ENCODE measurements around the gene VTCN1.

VTCN1 gene

DNA sequence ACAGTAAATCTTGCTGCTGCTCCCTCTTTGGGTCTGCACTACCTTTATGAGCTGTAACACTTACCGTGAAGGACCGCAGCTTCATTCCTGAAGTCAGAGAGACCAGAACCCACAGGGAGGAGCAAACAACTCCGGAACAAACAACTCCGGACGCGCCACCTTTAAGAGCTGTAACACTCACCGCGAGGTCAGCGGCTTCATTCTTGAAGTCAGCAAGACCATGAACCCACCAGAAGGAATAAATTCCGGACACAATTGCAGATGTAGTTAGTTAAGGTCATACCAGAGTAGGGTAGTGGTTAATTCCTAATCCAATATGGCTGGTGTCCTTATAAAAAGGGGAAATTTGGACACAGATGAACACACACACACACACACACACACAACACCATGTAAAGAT lies 37.7 kb downstream of the VTCN1 start:
- H2BK12ac ChIP-seq (ENCODE audit: low read length), result no peak overlapping the region
- H3K9me3 ChIP-seq (ENCODE audit: insufficient read depth, low read depth, low read length), result no peaks in the 10 kb centered on the region
- no peak for DNase-seq
- peaks cover 3 to 13% of the 10 kb centered on the region in 2 experiments for H3K4me1 ChIP-seq (ENCODE audit: control insufficient read depth in 1 of 2, insufficient read depth in 2 of 2, low read length in 2 of 2)
- no peaks in the 10 kb centered on the region for H3K27me3 ChIP-seq (ENCODE audit: insufficient read depth, low read length)
- H4K8ac ChIP-seq (ENCODE audit: low read depth, low read length), result no peak overlapping the region
- H3K27ac ChIP-seq (ENCODE audit: low read depth, low read length), result no peak overlapping the region
- no peak overlapping the region for H3K14ac ChIP-seq (ENCODE audit: low read length)
- H3K4me2 ChIP-seq (ENCODE audit: low read length), result no peak overlapping the region
- no CpG with 5 or more reads among the region's 10 CpGs for WGBS (ENCODE audit: extremely low coverage, insufficient coverage, insufficient read length)
- no peak overlapping the region for H3K9ac ChIP-seq (ENCODE audit: low read length)
- no peak overlapping the region for H2BK120ac ChIP-seq (ENCODE audit: insufficient read depth, low read length, poor library complexity)
- no peak overlapping the region for H2AK5ac ChIP-seq (ENCODE audit: low read length)
- no peak overlapping the region for H2AFZ ChIP-seq (ENCODE audit: insufficient read depth, low read length, poor library complexity)
- H3K4me3 ChIP-seq (ENCODE audit: low read depth, low read length), result no peak overlapping the region
- H3K23ac ChIP-seq (ENCODE audit: low read length), result no peak overlapping the region
- H3K79me2 ChIP-seq (ENCODE audit: control insufficient read depth, insufficient read depth, low read length, poor library complexity), result peaks cover 1% of the 10 kb centered on the region
- peaks cover 11 to 16% of the 10 kb centered on the region in 2 experiments for H3K36me3 ChIP-seq (ENCODE audit: control insufficient read depth in 1 of 2, insufficient read depth in 2 of 2, low read length in 2 of 2)
- no peak overlapping the region for H3K18ac ChIP-seq (ENCODE audit: low read length)
- H3K4ac ChIP-seq (ENCODE audit: low read depth, low read length), result no peak overlapping the region
- no peak overlapping the region for H4K12ac ChIP-seq (ENCODE audit: low read depth, low read length)
- no peak overlapping the region for H2BK5ac ChIP-seq (ENCODE audit: low read depth, low read length, poor library complexity)
- no peak overlapping the region for H4K91ac ChIP-seq (ENCODE audit: low read depth, low read length)
- H3K79me1 ChIP-seq (ENCODE audit: low read length), result peaks cover 9% of the 10 kb centered on the region

- Histone ChIP-seq H3K79me1 (ENCODE audit: low read length) (peaks cover 9% of the 10 kb centered on the region), H3K9ac (ENCODE audit: low read length) (no peak overlapping the region), H4K12ac (ENCODE audit: low read depth, low read length) (no peak overlapping the region), H3K27me3 (ENCODE audit: insufficient read depth, low read length) (no peaks in the 10 kb centered on the region), H3K18ac (ENCODE audit: low read length) (no peak overlapping the region), H2BK120ac (ENCODE audit: insufficient read depth, low read length, poor library complexity) (no peak overlapping the region), H3K36me3 (ENCODE audit: control insufficient read depth in 1 of 2, insufficient read depth in 2 of 2, low read length in 2 of 2) (peaks cover 11 to 18% of the 10 kb centered on the region in 2 experiments), H3K23ac (ENCODE audit: low read length) (no peak overlapping the region), H3K4me2 (ENCODE audit: low read length) (no peak overlapping the region), H4K91ac (ENCODE audit: low read depth, low read length) (peak overlapping the region; percentile 53), H3K79me2 (ENCODE audit: control insufficient read depth, insufficient read depth, low read length, poor library complexity) (no peaks in the 10 kb centered on the region), H3K9me3 (ENCODE audit: insufficient read depth, low read depth, low read length) (no peaks in the 10 kb centered on the region), H3K4me1 (ENCODE audit: control insufficient read depth in 1 of 2, insufficient read depth in 2 of 2, low read length in 2 of 2) (peaks cover 3 to 8% of the 10 kb centered on the region in 2 experiments), H4K8ac (ENCODE audit: low read depth, low read length) (peak overlapping the region; percentile 30), H3K4me3 (ENCODE audit: low read depth, low read length) (no peak overlapping the region), H3K27ac (ENCODE audit: low read depth, low read length) (no peak overlapping the region), H3K14ac (ENCODE audit: low read length) (no peak overlapping the region), H2BK12ac (ENCODE audit: low read length) (peak overlapping the region; percentile 77), H2BK5ac (ENCODE audit: low read depth, low read length, poor library complexity) (peak overlapping the region; percentile 12), H3K4ac (ENCODE audit: low read depth, low read length) (no peak overlapping the region), H2AFZ (ENCODE audit: insufficient read depth, low read length, poor library complexity) (no peak overlapping the region), H2AK5ac (ENCODE audit: low read length) (peak overlapping the region; percentile 88)
- no CpG with 5 or more reads among the region's 18 CpGs for WGBS (ENCODE audit: extremely low coverage, insufficient coverage, insufficient read length)
- DNase-seq, result no peak
Observed at GRCh38 chr1:117171900-117172511, 38.7 kb downstream of the VTCN1 start.

GRCh38 chr1:117169871-117170596 lies 40.7 kb downstream of the VTCN1 start:
- no peak overlapping the region for H2BK5ac ChIP-seq (ENCODE audit: low read depth, low read length, poor library complexity)
- peaks cover 3 to 8% of the 10 kb centered on the region in 2 experiments for H3K4me1 ChIP-seq (ENCODE audit: control insufficient read depth in 1 of 2, insufficient read depth in 2 of 2, low read length in 2 of 2)
- H3K27me3 ChIP-seq (ENCODE audit: insufficient read depth, low read length), result no peaks in the 10 kb centered on the region
- no peaks in the 10 kb centered on the region for H3K79me2 ChIP-seq (ENCODE audit: control insufficient read depth, insufficient read depth, low read length, poor library complexity)
- H3K27ac ChIP-seq (ENCODE audit: low read depth, low read length), result peak overlapping the region; percentile 21
- H3K4ac ChIP-seq (ENCODE audit: low read depth, low read length), result no peak overlapping the region
- H3K36me3 ChIP-seq (ENCODE audit: control insufficient read depth in 1 of 2, insufficient read depth in 2 of 2, low read length in 2 of 2), result peaks cover 13 to 20% of the 10 kb centered on the region in 2 experiments
- no peak overlapping the region for H4K91ac ChIP-seq (ENCODE audit: low read depth, low read length)
- no peak overlapping the region for H2AK5ac ChIP-seq (ENCODE audit: low read length)
- H2BK12ac ChIP-seq (ENCODE audit: low read length), result no peak overlapping the region
- H2AFZ ChIP-seq (ENCODE audit: insufficient read depth, low read length, poor library complexity), result no peak overlapping the region
- H3K4me3 ChIP-seq (ENCODE audit: low read depth, low read length), result no peak overlapping the region
- H3K18ac ChIP-seq (ENCODE audit: low read length), result no peak overlapping the region
- H3K14ac ChIP-seq (ENCODE audit: low read length), result no peak overlapping the region
- no peak overlapping the region for H2BK120ac ChIP-seq (ENCODE audit: insufficient read depth, low read length, poor library complexity)
- H3K9ac ChIP-seq (ENCODE audit: low read length), result no peak overlapping the region
- H3K9me3 ChIP-seq (ENCODE audit: insufficient read depth, low read depth, low read length), result no peaks in the 10 kb centered on the region
- H4K8ac ChIP-seq (ENCODE audit: low read depth, low read length), result no peak overlapping the region
- no peak for DNase-seq
- H3K4me2 ChIP-seq (ENCODE audit: low read length), result no peak overlapping the region
- H3K23ac ChIP-seq (ENCODE audit: low read length), result no peak overlapping the region
- no CpG with 5 or more reads among the region's 4 CpGs for WGBS (ENCODE audit: extremely low coverage, insufficient coverage, insufficient read length)
- H3K79me1 ChIP-seq (ENCODE audit: low read length), result peaks cover 5% of the 10 kb centered on the region
- H4K12ac ChIP-seq (ENCODE audit: low read depth, low read length), result no peak overlapping the region

DNA sequence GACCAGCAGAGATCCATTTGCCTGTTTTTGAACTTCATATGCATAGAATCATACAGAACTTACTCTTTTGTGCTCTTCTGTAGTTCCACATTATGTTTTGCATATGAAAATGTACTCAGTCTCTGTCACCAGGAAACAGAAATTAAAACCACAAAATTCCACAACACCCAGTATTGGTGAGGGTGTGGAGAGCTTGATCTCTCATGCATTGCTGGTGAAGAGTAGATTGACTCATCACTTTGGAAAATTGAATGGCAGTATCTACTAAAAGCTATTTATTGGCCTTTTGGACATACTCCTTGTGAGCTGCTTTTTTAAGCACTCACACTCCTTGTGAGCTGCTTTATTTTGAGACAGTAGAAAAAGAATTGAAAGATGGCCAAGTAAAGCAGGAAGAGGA lies 43.3 kb downstream of the VTCN1 start:
- no peaks in the 10 kb centered on the region for H3K79me2 ChIP-seq (ENCODE audit: control insufficient read depth, insufficient read depth, low read length, poor library complexity)
- H3K9ac ChIP-seq (ENCODE audit: low read length), result no peak overlapping the region
- no peak overlapping the region for H3K27ac ChIP-seq (ENCODE audit: low read depth, low read length)
- H3K14ac ChIP-seq (ENCODE audit: low read length), result no peak overlapping the region
- H3K36me3 ChIP-seq (ENCODE audit: control insufficient read depth in 1 of 2, insufficient read depth in 2 of 2, low read length in 2 of 2), result peaks cover 12 to 20% of the 10 kb centered on the region in 2 experiments
- no peak overlapping the region for H2AK5ac ChIP-seq (ENCODE audit: low read length)
- no peak overlapping the region for H2AFZ ChIP-seq (ENCODE audit: insufficient read depth, low read length, poor library complexity)
- H3K23ac ChIP-seq (ENCODE audit: low read length), result no peak overlapping the region
- no peak overlapping the region for H4K91ac ChIP-seq (ENCODE audit: low read depth, low read length)
- H4K8ac ChIP-seq (ENCODE audit: low read depth, low read length), result no peak overlapping the region
- no peaks in the 10 kb centered on the region for H3K27me3 ChIP-seq (ENCODE audit: insufficient read depth, low read length)
- H4K12ac ChIP-seq (ENCODE audit: low read depth, low read length), result no peak overlapping the region
- H2BK12ac ChIP-seq (ENCODE audit: low read length), result no peak overlapping the region
- H3K4ac ChIP-seq (ENCODE audit: low read depth, low read length), result no peak overlapping the region
- no peak overlapping the region for H3K4me3 ChIP-seq (ENCODE audit: low read depth, low read length)
- H3K4me1 ChIP-seq (ENCODE audit: control insufficient read depth in 1 of 2, insufficient read depth in 2 of 2, low read length in 2 of 2), result peaks cover 7 to 11% of the 10 kb centered on the region in 2 experiments
- H3K18ac ChIP-seq (ENCODE audit: low read length), result no peak overlapping the region
- H3K4me2 ChIP-seq (ENCODE audit: low read length), result no peak overlapping the region
- H2BK5ac ChIP-seq (ENCODE audit: low read depth, low read length, poor library complexity), result no peak overlapping the region
- H2BK120ac ChIP-seq (ENCODE audit: insufficient read depth, low read length, poor library complexity), result no peak overlapping the region
- H3K9me3 ChIP-seq (ENCODE audit: insufficient read depth, low read depth, low read length), result no peaks in the 10 kb centered on the region
- DNase-seq, result no peak
- H3K79me1 ChIP-seq (ENCODE audit: low read length), result peaks cover 5% of the 10 kb centered on the region

Measured in trophoblast cell (in vitro differentiated cells and primary cell).